Mesodermal cell (in vitro differentiated cells): Measurements from ENCODE around the gene KRT4.
"Not testable (repeated sequence)": the region's sequence is repeated elsewhere in the genome, so short reads cannot be mapped to it uniquely, and the experiment has no call there.

ENCODE experiments used
- H3K27ac ChIP-seq: 2 replicates; pipeline ENCODE4 v1.7.0; 2013; ENCODE audit warnings: mild to moderate bottlenecking, low read depth, low read length, moderate library complexity; ENCODE audit not compliant: severe bottlenecking
- H3K36me3 ChIP-seq: 2 replicates; pipeline ENCODE4 v1.7.1; 2013; ENCODE audit warnings: mild to moderate bottlenecking, low read length, moderate library complexity; ENCODE audit not compliant: control insufficient read depth, insufficient read depth
- H3K4me1 ChIP-seq: one replicate; pipeline ENCODE4 v1.7.1; 2013; ENCODE audit warnings: mild to moderate bottlenecking, low read length; ENCODE audit not compliant: insufficient read depth, control insufficient read depth, poor library complexity, severe bottlenecking
- H3K4me3 ChIP-seq: 2 replicates; pipeline ENCODE4 v1.7.0; 2013; ENCODE audit warnings: low read length, control low read depth, mild to moderate bottlenecking; ENCODE audit not compliant: insufficient read depth, poor library complexity, severe bottlenecking; ENCODE audit errors: extremely low read depth
- H3K9me3 ChIP-seq: 2 replicates; pipeline ENCODE4 v1.7.1; 2013; ENCODE audit warnings: mild to moderate bottlenecking, low read length, moderate library complexity; ENCODE audit not compliant: control insufficient read depth
- WGBS, 2 experiments: methylation state at CpG; one replicate each; pipeline ENCODE4 v1.1.5; 2013; ENCODE audit warnings: missing lambda C conversion rate in 2 of 2; ENCODE audit not compliant: insufficient coverage in 2 of 2; 5-methylcytosine and 5-hydroxymethylcytosine counted together

Gene KRT4

GRCh38 chr12:52768479-52769200, 45.3 kb downstream of the KRT4 start:
- Histone ChIP-seq H3K9me3 (no peaks in the 10 kb centered on the region), H3K4me1 (peaks cover 5% of the 10 kb centered on the region), H3K36me3 (no peaks in the 10 kb centered on the region), H3K4me3 (no peak overlapping the region), H3K27ac (no peak overlapping the region)
- WGBS, 2 experiments = 90 to 91% methylated on average over 10 of the region's 10 CpGs

- Histone ChIP-seq H3K4me1 (peaks cover 5% of the 10 kb centered on the region), H3K36me3 (no peaks in the 10 kb centered on the region), H3K4me3 (no peak overlapping the region), H3K27ac (no peak overlapping the region), H3K9me3 (peaks cover under 1% of the 10 kb centered on the region)
- WGBS, 2 experiments = 60 to 76% methylated on average over 1 to 2 of the region's 3 CpGs
These were observed 46.5 kb downstream of the KRT4 start for GRCh38 chr12:52767427-52767826.

- H3K36me3 ChIP-seq = no peaks in the 10 kb centered on the region
- peaks cover 5% of the 10 kb centered on the region for H3K4me1 ChIP-seq
- WGBS, 2 experiments = no CpG with 5 or more reads among the region's 1 CpG
- H3K27ac ChIP-seq = no peak overlapping the region
- H3K4me3 ChIP-seq = no peak overlapping the region
- peaks cover 5% of the 10 kb centered on the region for H3K9me3 ChIP-seq
These were observed 46.9 kb downstream of the KRT4 start for GRCh38 chr12:52767020-52767379.

GRCh38 chr12:52766351-52767019, 47.4 kb downstream of the KRT4 start:
- H3K9me3 ChIP-seq = peaks cover 7% of the 10 kb centered on the region
- WGBS, 2 experiments = 78 to 86% methylated on average over 4 to 5 of the region's 5 CpGs
- H3K4me3 ChIP-seq = no peak overlapping the region
- H3K4me1 ChIP-seq = peaks cover 5% of the 10 kb centered on the region
- H3K27ac ChIP-seq = no peak overlapping the region
- H3K36me3 ChIP-seq = no peaks in the 10 kb centered on the region

- peaks cover 5% of the 10 kb centered on the region for H3K4me1 ChIP-seq
- H3K27ac ChIP-seq = no peak overlapping the region
- no peaks in the 10 kb centered on the region for H3K36me3 ChIP-seq
- no peak overlapping the region for H3K4me3 ChIP-seq
- peaks cover 7% of the 10 kb centered on the region for H3K9me3 ChIP-seq
- WGBS, 2 experiments = 100% methylated on average over 1 of the region's 1 CpG; no CpG with 5 or more reads in 1 of the 2 experiments
These were observed 48.2 kb downstream of the KRT4 start for GRCh38 chr12:52765702-52766101.

GRCh38 chr12:52763991-52764390, 49.9 kb downstream of the KRT4 start:
- 20 to 75% methylated on average over 1 of the region's 2 CpGs for WGBS, 2 experiments
- Histone ChIP-seq H3K9me3 (peaks cover 14% of the 10 kb centered on the region), H3K36me3 (no peaks in the 10 kb centered on the region), H3K4me1 (no peaks in the 10 kb centered on the region), H3K27ac (no peak overlapping the region), H3K4me3 (no peak overlapping the region)

GRCh38 chr12:52763036-52763659, 50.8 kb downstream of the KRT4 start:
- H3K9me3 ChIP-seq = peaks cover 14% of the 10 kb centered on the region
- H3K36me3 ChIP-seq = no peaks in the 10 kb centered on the region
- no peak overlapping the region for H3K4me3 ChIP-seq
- WGBS, 2 experiments = 66% methylated on average over 5 of the region's 9 CpGs
- no peaks in the 10 kb centered on the region for H3K4me1 ChIP-seq
- no peak overlapping the region for H3K27ac ChIP-seq

- 60 to 67% methylated on average over 1 of the region's 2 CpGs for WGBS, 2 experiments
- Histone ChIP-seq H3K4me1 (no peaks in the 10 kb centered on the region), H3K9me3 (peaks cover 14% of the 10 kb centered on the region), H3K27ac (no peak overlapping the region), H3K36me3 (no peaks in the 10 kb centered on the region), H3K4me3 (no peak overlapping the region)
These were observed 52.1 kb downstream of the KRT4 start for GRCh38 chr12:52761802-52762201.

- H3K4me1 ChIP-seq, H3K27ac ChIP-seq, H3K36me3 ChIP-seq, H3K4me3 ChIP-seq: not testable (repeated sequence)
- 92 to 95% methylated on average over 5 to 6 of the region's 8 CpGs for WGBS, 2 experiments
- peaks cover 14% of the 10 kb centered on the region for H3K9me3 ChIP-seq
These were observed 52.7 kb downstream of the KRT4 start for GRCh38 chr12:52761218-52761617.

GRCh38 chr12:52760623-52761022, 53.3 kb downstream of the KRT4 start:
- H3K4me1 ChIP-seq = no peaks in the 10 kb centered on the region
- no peaks in the 10 kb centered on the region for H3K36me3 ChIP-seq
- H3K4me3 ChIP-seq = no peak overlapping the region
- H3K9me3 ChIP-seq = peaks cover 14% of the 10 kb centered on the region
- H3K27ac ChIP-seq = no peak overlapping the region

GRCh38 chr12:52759695-52760094, 54.2 kb downstream of the KRT4 start:
- WGBS, 2 experiments = 60 to 63% methylated on average over 1 of the region's 2 CpGs
- peaks cover 14% of the 10 kb centered on the region for H3K9me3 ChIP-seq
- H3K27ac ChIP-seq = no peak overlapping the region
- no peaks in the 10 kb centered on the region for H3K4me1 ChIP-seq
- no peak overlapping the region for H3K4me3 ChIP-seq
- no peaks in the 10 kb centered on the region for H3K36me3 ChIP-seq
